HG03025 (cell line): ENCODE data around the gene PLXNB2.

Source experiments
- ATAC-seq: cut with Tn5 transposase; IDR thresholded peaks from one replicate; pipeline ENCODE4 v1.9.1; 2021; ENCODE audit warnings: mild to moderate bottlenecking, moderate library complexity; ENCODE audit not compliant: unreplicated experiment, low FRiP score

PLXNB2 gene

DNA sequence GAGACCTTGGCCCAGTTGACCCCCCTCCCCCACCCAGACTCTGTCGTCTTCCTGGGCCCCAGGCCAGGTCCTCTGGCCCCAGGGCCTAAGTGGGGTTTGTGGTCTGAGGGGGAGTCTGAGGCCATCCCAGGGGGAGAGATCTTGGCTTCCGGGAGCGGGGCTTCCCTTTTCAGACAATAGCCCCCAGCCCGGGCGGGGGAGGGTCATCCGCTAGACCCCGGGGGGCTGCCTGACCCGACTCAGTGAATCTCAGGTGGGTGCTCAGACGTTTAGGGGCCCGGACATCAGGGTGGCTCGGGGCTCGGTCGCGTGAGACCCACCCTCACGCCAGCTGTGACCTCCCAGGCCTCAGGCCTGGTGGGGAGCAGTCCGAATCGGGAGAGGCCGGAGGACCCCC is 37.9 kb downstream of the PLXNB2 start:
- no peak for ATAC-seq

DNA sequence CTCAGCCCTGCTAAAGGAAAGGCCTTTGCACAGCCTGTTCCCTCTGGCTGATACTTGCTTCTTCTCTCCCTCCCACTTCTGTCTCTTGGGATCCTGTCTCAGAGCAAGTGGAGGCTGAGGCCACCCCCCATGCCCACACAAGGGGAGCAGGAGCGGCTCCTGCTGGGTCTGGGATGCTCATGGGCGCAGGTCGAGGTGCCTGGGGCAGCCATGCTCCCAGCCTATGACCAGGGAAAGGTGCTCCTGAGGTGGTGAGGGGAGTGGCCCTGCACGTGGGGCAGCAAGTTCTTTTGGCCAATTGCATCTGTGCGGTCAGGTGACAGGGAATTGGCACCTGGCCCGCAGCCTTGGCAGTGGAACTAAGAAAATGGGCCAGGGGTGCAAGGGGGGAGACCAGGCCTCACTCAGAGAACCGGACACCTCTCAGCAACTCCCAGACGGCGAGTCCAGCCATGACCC is 38.8 kb downstream of the PLXNB2 start:
- ATAC-seq, result no peak

DNA sequence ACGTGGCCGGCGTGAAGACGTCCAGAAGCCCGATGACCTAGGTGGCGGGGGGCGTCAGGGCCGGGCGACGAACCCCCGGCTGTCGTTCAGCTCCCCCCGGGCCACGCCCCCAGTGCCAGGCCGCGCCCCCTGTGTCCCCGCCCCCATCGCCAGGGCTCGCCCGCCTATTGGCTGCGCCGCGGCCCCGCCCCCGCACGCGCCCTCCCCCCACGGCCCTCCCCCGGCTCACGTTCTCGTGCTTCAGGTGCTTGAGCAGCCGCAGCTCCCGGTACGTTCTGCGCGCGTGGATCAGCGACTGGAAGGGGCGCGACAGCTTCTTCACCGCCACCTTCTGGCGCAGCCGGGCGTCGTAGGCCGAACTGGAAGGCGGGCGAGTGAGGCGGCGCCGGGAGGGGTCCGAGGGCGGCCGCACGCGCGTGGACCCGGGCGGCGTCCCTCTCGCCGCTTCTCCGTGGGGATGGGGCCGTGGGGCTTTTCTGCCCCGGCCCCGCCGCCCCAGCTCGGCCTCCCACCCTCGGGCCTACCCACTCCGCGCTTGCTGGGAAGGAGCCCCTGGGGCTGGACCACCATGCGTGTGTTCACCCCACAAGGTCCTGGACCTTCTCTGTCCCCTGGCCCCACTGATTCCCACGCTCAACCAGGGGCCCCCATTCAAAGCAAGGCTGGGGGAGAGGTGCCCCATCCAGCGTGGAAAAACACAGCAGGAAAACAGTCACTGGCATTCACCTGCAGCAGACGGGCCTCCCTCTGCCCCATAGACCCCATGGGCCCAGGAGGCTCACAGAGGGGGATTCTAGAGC is 39.7 kb downstream of the PLXNB2 start:
- ATAC-seq, result no peak

DNA sequence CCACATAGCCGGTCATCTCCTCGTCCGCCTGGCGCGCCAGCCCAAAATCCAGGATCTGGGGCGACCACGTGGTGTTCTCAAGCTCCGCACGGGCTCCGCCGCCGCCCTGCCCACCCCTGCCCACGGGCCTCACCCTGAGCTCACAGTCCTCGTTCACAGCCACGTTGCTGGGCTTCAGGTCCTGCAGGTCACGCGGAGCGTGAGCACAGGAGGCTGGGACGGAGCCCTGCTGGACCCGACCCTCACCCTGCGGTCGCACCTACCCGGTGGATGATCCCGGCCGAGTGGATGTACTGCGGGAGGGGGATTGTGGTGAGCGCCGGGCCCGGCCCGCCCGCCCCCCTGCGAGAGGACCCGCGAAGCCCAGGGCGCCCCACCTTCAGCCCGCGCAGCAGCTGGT is 40.5 kb downstream of the PLXNB2 start:
- ATAC-seq, result no peak

GRCh38 chr22:50264946-50265669 is 42.3 kb downstream of the PLXNB2 start:
- no peak for ATAC-seq

DNA sequence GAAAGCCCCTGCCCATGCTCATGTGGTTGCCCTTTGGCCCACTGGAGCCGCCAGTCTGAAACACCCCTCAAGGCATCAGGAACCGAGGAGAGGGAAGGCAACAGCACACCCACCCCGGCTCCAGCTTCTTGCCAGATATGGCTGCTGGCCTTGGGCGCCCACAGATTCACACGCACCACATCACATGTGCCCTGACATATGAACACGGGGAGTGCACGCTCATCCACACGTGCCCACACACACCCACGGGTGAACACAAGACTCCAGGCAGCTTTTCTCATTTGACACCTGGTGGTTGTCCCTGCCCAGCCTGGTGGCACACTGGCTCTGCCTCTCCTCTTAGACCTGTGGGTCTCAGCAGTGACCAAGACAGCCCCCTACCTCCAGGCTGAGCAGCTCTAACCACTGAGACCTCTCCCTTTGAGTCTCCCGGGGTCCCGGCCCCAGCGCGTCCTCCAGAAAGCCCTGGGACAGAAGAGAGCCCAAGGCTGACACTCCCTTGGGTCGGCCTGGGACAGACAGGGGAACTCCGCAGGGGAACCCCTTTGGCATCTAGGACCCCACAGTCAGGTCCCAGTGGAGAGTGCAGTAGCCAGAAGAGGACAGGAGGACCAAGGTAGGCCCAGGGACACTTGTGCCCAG is 43.2 kb downstream of the PLXNB2 start:
- ATAC-seq, result no peak

DNA sequence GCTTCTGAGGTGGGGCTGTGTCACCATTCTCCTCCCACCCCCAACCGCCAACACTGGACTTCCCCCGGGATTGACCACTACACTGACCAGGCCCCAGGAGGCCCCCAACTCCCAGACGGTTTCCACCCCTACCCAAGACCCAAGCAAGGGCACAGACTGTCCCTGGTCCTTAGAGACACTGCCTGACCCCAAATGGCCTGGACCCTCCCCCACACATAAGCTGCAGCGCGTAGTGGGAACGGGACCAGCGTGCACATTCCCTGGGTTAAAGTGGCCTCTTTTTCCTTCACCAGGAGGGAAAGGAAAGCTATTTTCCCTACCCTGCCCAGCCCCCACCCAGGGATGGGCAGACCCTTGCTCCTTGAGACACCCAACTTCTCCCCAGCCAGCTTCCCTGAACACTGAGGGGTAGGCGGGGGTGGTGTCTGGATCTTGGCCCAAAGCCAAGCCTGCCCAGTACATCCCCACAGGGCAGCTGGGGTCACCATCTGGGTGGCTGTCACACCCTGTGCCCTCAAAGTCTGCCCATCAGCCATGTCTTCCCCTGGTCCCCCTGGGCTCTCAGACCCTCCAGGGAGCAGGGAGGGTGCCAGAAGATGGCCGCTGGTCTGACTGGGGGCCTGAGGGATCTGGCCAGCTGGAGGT is 44.4 kb downstream of the PLXNB2 start:
- no peak for ATAC-seq

DNA sequence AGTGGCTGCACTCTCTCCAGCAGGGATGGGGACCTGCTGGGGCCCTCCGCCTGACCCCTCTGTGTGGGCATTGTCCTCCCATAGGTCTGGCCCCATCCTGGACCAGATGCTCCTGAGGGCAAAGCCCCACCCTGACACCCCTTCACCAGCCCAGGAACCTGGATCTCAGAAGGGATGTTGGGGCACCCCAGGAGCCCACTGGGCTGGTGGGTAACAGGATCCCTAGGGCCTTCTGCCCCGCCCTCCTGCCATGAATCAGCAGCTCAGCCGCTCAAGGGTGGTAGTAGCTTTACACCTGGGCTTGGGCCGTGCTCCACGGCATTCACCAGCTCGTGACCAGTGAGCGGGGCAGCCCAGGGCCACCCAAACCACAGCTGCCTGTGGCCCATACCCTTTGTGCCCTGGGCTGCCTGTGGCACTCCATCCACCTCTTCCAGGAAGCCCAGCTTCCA is 45.0 kb downstream of the PLXNB2 start:
- no peak for ATAC-seq

- no peak for ATAC-seq
Observed at GRCh38 chr22:50261615-50262459, 45.6 kb downstream of the PLXNB2 start, which contains the start of gene MAPK12. Gene MAPK12 (minus strand): TSS chr22:50261683. CDS start chr22:50261509, 174 bp downstream.

DNA sequence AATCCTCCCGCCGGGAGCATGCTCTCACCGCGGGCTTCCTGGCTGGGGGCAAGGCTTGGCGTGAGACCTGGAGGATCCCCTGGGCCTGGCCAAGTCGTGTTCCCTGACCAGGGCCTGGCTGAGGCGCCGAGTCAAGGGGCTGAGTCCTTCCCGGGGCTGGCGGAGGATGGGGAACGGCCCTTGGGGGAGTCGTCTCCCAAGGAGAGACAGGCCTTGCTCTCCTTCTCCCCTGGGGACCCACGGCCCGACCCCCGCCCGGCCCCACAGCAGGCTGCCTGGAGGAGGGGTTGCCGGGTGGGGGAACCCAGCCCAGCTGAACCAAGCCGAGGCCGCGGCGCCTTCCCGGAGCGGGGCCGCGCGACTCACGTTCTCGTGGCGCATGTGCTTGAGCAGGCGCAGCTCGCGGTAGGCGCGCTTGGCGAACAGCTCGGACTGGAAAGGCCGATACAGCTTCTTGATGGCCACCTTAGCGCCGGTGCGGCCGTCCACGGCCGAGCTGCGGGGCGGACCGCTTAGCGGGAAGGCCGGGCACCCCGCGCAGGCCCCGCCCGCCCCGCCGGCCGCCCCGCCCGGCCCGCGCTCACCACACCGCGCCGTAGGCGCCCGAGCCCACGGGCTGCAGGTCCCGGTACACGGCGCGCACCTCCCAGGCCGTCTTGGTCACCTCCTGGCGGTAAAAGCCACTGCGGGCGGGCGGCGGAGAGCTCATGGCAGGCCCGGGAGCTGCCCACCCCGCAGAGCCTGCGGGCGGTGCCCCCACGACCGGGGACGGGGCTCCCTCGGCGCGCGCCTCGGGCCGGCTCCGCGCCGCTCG is 46.4 kb downstream of the PLXNB2 start:
- ATAC-seq, result no peak

GRCh38 chr22:50260434-50260800 is 47.0 kb downstream of the PLXNB2 start:
- ATAC-seq, result no peak

GRCh38 chr22:50259302-50259701 is 48.1 kb downstream of the PLXNB2 start:
- no peak for ATAC-seq

DNA sequence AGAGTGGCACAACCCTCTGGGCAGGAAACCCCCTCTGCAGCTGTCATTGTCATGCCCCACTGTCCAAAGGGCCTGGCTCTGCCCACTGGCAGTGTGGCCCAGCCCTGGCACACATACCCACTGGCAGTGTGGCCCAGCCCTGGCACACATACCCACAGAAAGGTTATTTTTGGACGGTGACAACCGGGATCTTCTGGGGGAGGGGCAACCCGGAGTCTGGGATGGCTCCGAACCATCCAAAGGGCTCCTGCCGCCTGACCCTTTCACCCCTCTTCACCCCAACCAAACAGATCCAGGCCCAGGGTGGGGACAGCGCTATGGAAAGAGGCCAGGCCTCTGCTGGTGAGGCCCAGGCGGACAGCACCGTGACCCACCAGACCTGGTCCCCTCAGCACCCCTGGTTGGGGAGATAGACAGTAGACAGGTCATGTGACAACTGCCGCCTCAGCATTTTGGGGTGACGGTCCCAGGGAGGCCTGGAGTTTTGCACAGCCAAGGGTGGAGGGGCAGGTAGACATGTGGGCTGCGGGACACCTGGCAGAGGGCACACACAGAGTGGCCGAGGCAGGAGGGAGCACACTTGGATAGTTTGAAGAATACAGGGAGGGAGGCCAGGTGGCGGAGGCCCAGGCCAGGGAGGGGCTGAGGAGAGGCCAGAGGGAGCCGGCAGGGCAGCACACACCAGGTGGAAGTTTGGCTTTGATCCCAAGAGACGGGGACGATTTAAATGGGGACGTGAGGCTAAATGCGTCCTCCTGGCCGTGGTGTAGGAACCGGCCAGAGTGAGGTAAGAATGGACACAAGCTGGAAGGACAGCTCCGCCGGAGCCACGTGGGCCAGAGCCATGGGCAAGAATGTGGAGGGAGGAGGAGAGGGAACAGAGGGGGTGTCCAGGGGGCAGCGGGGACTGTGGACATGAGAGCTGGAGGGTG is 48.8 kb downstream of the PLXNB2 start:
- ATAC-seq, result no peak

GRCh38 chr22:50257451-50258360 is 49.7 kb downstream of the PLXNB2 start:
- ATAC-seq, result no peak

- ATAC-seq, result no peak
Observed at GRCh38 chr22:50257041-50257440, 50.4 kb downstream of the PLXNB2 start.

GRCh38 chr22:50256258-50256862 is 51.1 kb downstream of the PLXNB2 start:
- no peak for ATAC-seq

- no peak for ATAC-seq
Observed at GRCh38 chr22:50255607-50256006, 51.8 kb downstream of the PLXNB2 start.
